T-helper 2 cell treated with Interferon-gamma antibody and Interleukin-4, amounts not matched to agents 100 ng/mL and 5 ng/mL, for 36 hours (primary cell): ENCODE measurements around the gene NUF2. TPM values are rescaled to one million over a fixed set of nuclear protein-coding genes. Genes with fewer than 3 reads are reported as not detected.

Source experiments
- intact Hi-C: fragments of 100-400 bp; cut with micrococcal nuclease; formaldehyde crosslinking; loops from one replicate; pipeline ENCODE4 v1.15.1; 2023
- total RNA-seq: library from RNA; stranded (reverse); gene quantifications from 2 replicates; pipeline ENCODE4 v1.2.3, GENCODE V29; 2022

The NUF2 gene
- total RNA-seq, 1 donor from 2014 or later = 57.3 TPM

GRCh38 chr1:163399976-163400601 lies 78.3 kb downstream of the NUF2 start:
- intact Hi-C loops = no loop called here

GRCh38 chr1:163401211-163401610 lies 79.5 kb downstream of the NUF2 start:
- intact Hi-C loops = no loop called here

Other genes with a start within 250 kb of the NUF2 start
- 2.3 and 2.7 TPM in 2 replicates for gene RGS5, start 119.0 kb upstream of the NUF2 start, total RNA-seq